ENCODE results near the gene MAD1L1.

MAD1L1 gene

DNA sequence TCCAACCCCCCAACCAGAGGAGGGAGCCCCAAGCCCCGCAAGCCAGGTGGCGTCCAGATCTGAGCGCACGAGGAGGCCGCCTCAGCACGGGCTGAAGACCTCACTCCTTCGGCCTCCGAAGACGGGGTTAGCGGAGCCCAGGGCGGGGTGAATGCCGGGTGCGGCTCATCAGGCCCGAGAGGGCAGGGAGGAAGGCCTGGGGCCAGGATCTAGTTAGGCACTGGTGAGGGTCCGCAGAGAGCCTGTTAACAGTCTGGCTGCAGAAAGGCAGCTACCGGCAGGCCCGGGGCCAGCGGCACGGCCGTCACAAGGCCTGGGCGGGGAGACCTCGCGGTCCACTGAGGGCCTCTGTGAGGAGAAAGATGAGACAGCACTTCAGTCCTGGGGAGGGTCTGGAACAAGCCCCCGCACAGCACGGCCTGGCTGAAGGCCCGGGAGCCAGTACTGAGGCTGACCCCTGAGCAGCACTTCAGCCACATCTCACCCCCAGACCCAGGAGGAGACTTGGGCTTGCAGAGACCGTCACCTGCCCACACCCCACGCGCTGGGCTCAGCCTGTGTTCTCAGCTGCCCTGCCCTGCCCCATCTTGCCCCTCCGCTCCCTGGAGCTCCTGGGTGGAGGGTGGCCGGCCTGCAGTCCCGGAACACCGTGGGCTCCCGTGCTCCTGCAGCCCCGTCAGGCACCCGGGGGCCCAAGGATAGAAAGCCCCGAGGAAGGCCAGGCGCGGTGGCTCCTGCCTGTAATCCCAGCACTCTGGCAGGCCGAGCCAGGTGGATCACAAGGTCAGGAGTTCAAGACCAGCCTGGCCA lies 369.4 kb downstream of the MAD1L1 start:
- TF ChIP-seq, protein P1, sequence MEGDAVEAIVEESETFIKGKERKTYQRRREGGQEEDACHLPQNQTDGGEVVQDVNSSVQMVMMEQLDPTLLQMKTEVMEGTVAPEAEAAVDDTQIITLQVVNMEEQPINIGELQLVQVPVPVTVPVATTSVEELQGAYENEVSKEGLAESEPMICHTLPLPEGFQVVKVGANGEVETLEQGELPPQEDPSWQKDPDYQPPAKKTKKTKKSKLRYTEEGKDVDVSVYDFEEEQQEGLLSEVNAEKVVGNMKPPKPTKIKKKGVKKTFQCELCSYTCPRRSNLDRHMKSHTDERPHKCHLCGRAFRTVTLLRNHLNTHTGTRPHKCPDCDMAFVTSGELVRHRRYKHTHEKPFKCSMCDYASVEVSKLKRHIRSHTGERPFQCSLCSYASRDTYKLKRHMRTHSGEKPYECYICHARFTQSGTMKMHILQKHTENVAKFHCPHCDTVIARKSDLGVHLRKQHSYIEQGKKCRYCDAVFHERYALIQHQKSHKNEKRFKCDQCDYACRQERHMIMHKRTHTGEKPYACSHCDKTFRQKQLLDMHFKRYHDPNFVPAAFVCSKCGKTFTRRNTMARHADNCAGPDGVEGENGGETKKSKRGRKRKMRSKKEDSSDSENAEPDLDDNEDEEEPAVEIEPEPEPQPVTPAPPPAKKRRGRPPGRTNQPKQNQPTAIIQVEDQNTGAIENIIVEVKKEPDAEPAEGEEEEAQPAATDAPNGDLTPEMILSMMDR (IDR thresholded peaks at IDR 0.05): no peak

DNA sequence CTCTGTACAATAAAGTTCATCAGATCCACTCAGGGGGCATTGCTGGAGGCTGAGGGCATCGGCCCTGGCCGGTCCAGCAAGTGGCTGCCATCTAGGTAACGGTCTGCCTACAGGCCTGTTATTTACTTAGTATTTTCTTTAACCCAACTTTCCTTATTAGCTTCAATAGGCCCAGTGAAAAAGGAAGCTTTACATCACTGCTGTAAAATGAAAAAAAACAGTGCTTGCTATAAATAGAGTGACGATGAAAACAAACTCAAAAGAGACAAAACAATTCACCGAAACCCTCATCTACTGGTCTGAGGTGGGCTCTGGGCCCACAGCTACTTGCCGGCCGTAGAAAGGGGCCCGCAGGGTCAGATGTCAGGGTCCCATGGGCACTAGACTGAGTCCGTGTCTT lies 370.2 kb downstream of the MAD1L1 start:
- TF ChIP-seq, protein P1 (IDR thresholded peaks at IDR 0.05): no peak

DNA sequence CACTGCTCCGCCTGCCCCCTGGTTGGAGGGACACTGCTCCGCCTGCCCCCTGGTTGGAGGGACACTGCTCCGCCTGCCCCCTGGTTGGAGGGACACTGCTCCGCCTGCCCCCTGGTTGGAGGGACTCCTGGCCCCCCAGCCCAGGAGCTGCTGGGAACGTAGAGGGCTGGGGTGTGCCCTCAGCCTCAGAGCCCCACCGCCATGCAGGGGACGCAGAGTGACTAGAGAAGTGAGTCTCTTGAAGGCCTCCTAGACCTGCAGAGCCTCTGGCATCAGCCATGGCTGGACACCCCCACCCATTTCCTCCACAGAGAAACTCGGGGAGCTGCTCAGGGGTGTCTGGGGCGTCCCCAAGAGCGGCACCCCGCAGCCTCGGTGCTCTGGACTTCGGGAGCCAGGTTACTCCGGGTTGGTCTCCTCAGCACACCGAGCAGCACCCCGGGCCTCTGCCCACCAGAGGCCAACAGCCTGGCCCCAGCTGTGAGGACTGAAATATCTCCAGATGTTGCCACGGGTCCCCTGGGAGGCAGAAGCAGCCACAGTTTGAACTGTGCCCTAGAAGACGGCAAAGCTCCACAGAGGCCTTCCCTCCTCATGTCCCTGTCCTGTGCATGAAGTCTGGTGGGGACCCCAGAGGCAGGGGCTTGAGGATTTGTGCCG lies 370.8 kb downstream of the MAD1L1 start:
- TF ChIP-seq, protein P1 (IDR thresholded peaks at IDR 0.05): no peak

DNA sequence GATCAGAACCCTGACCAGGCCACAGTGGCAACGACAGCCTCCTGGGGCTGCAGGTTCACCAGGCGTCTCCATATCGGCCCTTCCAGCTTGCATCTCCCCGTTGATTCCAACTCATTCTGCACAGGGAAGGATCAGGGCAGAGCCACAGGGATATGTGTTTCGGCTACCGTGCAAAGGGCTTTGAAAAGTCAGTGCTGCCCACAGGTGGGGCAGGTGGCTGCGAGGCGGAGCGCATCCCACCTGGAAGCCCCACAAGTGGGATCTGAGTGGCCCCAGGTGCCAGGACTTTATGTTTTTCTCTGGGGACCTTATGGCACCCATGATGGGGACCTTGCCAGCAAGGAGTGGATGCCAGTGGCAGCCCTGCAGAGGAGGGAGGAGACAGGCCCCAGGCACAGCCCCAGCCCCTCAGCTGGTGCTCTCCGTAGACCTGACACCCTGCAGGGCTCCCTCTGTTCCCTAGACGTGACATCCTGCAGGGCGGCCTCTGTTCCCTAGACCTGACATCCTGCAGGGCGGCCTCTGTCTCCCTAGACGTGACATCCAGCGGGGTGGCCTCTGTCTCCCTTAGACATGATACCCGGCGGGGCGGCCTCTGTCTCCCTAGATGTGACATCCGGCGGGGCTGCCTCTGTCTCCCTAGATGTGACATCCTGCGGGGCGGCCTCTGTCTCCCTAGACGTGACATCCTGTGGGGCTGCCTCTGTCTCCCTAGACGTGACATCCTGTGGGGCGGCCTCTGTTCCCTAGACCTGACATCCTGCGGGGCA lies 373.3 kb downstream of the MAD1L1 start:
- TF ChIP-seq, protein P1 (IDR thresholded peaks at IDR 0.05): no peak

DNA sequence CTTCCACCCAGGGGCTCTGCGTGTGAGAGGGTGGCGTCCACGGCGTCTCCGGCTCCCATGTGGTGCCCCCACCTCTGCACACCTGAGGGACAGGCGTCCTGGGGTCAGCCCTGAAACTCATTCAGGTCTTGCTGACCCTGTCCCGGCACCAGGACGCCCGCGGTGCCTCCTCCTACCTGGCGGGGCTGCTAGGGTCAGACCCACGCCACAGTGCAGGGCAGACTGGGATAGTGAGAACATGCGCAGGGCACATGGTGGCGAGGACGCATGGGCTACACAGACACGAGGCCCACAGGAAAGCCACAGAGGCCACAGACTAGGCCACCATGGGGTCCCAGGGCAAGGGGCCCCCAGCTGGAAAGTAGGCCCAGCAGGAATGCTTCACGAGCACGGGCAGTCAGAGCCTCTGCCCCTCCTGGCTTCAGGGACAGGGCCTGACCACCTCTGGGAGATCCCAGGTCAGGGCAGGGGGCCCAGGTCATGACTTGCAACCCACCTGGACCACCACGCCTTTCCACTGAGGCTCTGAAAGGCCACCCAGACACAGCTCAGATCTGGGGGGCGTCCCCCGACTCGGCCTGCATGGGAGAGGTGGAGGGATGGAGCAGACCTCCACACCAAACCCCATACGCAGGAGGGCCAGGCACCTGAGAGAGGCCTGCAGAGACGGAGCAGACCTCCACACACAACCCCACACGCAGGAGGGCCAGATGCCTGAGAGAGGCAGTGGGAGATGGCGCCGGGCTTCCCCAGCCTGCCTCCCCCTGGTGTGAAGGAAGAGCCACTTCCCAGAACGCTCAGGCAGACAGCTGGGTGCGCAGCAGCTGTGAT lies 374.1 kb downstream of the MAD1L1 start:
- TF ChIP-seq, protein P1 (IDR thresholded peaks at IDR 0.05): no peak

DNA sequence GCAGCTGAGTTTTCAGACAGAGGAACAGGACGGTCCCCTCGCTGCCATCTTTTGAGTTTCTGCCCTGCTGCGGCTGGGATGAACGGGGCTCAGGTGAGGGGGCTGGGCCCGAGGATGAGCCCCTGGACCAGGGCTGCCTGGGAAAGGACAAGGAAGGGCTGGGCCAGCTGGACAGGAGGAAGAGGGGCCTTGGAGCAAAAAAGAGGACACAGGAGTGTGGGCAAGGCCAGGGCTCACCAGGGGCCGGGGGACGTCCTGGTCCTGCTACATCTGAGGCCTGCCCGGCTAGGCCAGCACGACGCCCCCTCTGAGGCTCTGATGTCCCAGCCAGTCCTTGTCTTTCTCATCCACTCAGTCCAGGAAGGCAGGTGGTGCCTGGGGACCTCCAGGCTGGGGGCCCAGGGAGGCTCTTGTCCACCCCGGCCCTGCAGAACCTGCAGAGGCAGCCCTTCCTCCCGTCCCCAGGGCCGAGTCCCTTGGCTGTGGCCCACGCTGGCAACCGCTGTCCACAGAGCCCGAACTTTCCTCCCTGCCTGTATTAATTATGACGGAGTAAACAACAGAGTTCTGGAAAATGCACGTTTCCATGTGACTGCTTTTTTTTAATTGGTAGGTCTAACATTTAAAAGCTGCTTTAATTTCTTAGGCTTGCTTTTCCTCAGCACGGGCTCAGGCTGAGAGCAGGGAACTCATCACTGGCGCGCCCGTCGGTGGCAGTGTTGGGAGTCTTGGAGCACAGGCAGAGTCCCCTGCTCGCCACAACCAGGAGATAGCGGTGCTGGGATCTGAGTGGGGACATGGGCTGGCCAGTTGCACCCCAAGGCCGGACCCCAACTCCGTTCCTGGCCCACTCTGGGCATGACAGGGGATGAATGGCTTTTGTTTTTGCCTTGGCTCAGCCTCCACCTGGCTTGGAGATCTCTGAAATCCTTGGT lies 375.0 kb downstream of the MAD1L1 start:
- TF ChIP-seq, protein P1 (IDR thresholded peaks at IDR 0.05): no peak

Data from LNCAP (cell line).